Activated CD4-positive, alpha-beta T cell treated with anti-CD3 and anti-CD28 coated beads for 48 hours (primary cell): Measurements from ENCODE around the gene CDC25B.
"Not testable (repeated sequence)": the region's sequence is repeated elsewhere in the genome, so short reads cannot be mapped to it uniquely, and the experiment has no call there.

Experiments used
- DNase-seq: peaks from one replicate; pipeline ENCODE4 v3.0.0-alpha.2; 2020

The CDC25B gene

GRCh38 chr20:3786665-3787323, 9.3 kb upstream of the CDC25B start, which contains the start of gene CENPB:
CENPB (minus strand) TSS chr20:3786740; CDS start chr20:3786483, 257 bp downstream.
- DNase-seq: peak; percentile 91

DNA sequence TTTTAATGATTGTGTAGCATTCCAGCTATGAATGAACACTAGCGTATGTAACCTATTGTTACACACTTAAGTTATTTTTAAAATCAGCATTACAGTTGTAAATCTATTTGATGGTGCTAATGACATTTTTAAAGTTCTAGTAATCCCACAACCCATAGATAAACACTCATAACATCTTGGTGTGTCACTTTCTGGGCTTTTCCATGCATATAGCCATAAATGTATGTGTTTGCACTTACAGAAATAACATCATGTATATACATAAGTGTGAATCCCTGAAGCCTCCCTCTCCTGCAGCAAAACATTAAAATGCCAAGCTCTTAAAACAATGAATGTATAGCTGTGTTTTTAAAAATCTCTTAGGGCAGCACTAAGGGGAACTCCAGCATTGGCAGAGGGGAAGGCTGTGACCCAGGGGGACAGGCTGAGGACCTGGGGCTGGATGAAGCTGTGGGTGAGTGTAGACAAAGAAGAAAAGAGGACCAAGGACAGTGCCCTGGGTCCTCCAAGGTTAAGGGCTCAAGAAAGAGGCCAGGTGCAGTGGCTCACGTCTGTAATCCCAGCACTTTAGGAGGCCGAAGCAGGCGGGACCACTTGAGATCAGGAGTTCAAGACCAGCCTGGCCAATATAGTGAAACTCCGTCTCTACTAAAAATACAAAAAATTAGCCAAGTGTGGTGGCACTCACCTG, 8.6 kb upstream of the CDC25B start:
- DNase-seq: no peak

DNA sequence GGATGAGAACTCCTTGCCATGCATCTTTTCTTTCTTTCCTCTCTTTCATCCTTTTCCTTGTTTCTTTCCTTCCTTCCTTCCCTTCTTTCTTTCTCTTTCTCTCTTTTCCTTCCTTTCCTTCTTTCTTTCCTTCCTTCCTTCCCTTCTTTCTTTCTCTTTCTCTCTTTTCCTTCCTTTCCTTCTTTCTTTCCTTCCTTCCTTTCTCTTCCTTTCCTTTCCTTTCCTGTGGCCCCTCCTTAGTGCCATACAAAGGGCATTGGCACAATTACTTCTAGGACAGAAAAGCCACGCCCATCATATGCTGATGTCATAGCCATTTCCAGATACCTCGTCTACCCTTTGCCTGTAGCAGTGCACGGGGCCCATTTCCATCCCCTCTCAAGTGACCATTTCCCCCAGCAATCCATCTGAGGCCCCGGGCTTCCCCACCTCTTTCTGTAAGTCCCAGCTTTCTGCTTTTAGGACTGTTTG, 7.4 kb upstream of the CDC25B start:
- no peak for DNase-seq

GRCh38 chr20:3789201-3789600, 6.9 kb upstream of the CDC25B start:
- DNase-seq: not testable (repeated sequence)

- DNase-seq: not testable (repeated sequence)
Measured at GRCh38 chr20:3794168-3794567, 1.9 kb upstream of the CDC25B start.

- no peak for DNase-seq
Measured at GRCh38 chr20:3794701-3795420, 1.2 kb upstream of the CDC25B start.

- no peak for DNase-seq
Measured at GRCh38 chr20:3796477-3797225, 541 bp downstream of the CDC25B start.

DNA sequence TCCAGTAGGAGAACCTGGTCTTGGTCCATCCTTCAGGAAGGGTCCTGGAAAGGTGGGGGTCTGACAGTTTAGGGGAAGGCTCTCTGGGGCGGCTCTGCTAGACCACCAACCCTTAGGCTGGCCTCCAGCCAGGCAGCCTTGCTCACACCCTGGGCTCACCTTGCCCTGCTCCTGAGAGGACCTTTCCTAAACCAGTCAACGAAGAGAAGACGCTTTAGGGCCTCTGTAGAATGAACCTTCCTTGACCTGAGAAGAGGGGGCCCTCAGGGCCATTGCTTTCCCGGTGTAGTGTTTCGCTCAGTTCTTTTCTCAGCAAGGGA, 1.1 kb downstream of the CDC25B start:
- DNase-seq: no peak

DNA sequence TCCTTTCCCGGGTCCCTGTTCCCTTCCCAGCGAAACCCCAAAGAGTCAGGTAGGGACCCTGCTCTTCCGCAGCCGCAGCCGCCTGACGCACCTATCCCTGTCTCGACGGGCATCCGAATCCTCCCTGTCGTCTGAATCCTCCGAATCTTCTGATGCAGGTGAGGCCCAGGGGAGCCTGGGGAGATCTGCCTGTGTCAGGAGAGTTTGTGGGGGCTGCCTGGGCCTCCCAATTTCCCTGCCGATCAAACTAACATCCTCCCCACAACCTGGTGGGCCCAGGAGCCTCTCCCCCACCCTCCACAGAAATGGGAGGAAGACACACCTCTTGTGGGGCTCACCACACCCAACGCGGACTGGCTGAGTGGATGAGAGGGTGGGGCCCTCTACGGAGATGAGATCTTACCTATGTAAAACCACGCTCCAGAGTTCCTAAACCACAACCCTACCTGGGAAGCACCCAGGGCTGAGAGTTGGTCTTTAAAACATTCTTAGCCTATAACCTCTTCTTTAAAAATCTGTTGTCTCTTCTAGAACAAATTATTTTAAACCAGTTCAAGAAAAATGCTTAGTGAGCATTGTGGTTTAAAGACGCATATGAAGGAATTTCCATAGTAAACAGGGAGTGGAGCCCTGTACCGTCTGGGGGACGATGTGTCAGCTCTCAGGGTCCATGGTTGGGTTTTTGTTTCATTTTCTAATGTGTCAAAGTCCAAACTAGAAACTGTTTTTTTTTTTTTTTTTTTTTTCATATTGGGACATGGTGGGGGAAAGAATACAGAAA, 1.7 kb downstream of the CDC25B start:
- DNase-seq: peak; percentile 64

DNA sequence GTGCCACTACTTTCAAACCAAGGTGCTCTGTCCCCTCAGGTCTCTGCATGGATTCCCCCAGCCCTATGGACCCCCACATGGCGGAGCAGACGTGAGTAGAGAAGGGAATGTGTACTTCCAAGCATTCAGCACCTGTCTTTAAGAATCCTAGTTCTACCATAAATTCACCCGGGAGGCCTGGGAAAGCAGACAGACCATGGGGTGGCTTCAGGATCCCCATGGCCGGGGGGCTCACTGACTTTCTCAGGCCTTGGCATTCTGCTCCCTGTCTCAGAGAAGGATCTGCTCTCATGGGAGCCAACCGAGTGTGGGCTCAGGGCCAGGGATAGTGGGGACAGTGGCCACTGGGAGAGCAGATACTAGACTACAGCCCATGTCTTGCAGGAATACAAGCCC, 2.3 kb downstream of the CDC25B start:
- no peak for DNase-seq

- no peak for DNase-seq
Measured at GRCh38 chr20:3798908-3799248, 2.8 kb downstream of the CDC25B start.

- DNase-seq: no peak
Measured at GRCh38 chr20:3800256-3800877, 4.3 kb downstream of the CDC25B start.

GRCh38 chr20:3800878-3801260, 4.8 kb downstream of the CDC25B start:
- no peak for DNase-seq

- DNase-seq: no peak
Measured at GRCh38 chr20:3801299-3801698, 5.2 kb downstream of the CDC25B start.

DNA sequence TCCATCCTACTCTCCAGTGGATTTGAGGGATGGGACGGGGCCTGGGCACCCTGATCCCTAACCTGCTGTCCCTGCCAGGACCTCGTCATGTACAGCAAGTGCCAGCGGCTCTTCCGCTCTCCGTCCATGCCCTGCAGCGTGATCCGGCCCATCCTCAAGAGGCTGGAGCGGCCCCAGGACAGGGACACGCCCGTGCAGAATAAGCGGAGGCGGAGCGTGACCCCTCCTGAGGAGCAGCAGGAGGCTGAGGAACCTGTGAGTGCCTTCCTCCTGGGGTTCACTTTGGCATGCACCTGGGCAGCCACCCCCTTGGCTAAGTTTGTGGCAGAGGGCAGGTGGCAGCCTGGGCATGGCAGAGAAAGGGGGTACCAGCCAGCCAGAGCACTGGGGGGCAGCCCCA, 5.7 kb downstream of the CDC25B start:
- DNase-seq: no peak

DNA sequence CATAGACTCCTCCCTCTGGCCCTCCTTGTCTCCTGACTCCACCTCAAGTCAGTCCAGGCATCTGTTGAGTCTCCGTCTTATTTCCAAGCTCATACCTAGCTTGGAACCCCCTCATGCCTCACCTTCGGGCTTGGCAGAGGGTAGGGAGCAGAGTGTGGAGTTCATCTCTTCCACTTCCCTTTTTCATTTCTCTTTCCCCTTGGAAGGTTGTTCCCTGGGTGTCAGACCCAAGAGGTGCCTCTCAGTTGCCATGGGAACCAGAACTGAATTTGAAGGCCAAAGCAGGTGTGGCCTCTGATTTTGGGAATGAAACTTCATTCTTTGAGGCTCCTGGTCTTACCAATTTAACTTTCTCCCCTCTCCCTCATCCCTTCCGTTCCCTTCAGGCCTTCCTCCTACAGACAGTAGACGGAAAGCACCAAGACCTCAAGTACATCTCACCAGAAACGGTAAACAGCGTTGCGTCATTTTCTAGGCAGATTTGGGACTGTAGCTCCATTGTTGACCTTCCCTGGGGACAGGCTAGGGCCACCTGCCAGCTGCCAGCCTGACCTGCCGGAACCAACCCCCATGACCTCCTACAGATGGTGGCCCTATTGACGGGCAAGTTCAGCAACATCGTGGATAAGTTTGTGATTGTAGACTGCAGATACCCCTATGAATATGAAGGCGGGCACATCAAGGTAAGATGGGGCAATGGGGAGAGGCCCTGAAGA, 6.6 kb downstream of the CDC25B start:
- no peak for DNase-seq

- no peak for DNase-seq
Measured at GRCh38 chr20:3803289-3803688, 7.2 kb downstream of the CDC25B start.

DNA sequence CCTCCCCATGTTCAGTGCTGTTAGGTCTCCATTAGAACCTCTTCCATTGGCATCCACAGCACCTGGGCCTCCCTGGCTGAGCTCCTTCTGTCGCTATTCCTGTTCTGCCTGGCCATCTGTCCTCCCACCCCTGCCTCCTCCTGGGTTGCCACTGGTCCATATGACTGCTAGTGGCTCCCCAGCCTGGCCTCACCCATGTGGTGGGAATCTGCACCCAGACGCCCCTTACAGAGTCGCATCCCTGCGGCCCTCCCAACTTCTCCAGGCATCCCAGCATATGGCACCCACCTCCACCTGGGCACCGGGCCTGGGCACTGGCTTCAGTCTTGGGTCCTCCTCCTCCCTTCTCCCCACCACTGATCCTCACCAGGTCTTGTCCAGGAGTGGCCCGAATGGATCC, 7.7 kb downstream of the CDC25B start:
- DNase-seq: no peak

- no peak for DNase-seq
Measured at GRCh38 chr20:3804254-3804751, 8.2 kb downstream of the CDC25B start.

DNA sequence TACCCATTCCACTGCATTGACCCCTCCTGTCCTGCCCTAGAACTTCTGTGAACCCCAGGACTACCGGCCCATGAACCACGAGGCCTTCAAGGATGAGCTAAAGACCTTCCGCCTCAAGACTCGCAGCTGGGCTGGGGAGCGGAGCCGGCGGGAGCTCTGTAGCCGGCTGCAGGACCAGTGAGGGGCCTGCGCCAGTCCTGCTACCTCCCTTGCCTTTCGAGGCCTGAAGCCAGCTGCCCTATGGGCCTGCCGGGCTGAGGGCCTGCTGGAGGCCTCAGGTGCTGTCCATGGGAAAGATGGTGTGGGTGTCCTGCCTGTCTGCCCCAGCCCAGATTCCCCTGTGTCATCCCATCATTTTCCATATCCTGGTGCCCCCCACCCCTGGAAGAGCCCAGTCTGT, 8.7 kb downstream of the CDC25B start:
- DNase-seq: no peak

DNA sequence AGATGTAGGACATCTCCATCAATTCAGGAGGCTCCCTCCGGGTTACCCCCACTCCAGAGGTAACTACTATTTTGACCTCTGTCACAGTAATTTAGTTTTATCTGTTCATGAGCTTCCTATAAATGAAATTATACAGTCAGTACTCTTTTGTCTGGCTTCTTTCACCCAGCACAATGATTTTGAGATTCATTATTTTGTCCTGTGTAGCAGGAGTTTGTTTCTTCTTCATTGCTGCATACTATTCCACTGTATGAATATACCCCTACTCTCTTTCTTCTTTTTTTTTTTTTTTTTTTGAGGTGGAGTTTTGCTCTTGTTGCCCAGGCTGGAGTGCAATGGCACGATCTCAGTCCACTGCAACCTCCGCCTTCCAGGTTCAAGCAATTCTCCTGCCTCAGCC, 12.4 kb downstream of the CDC25B start:
- DNase-seq: no peak
